SHP77 treated with DMSO at 0.1 percent for 48 hours (cell line): ENCODE measurements around the gene CACNA1G.

Experiments
- DNase-seq: peaks from one replicate; lab custom pipeline; 2025; lab: John Stamatoyannopoulos, UW

The CACNA1G gene

DNA sequence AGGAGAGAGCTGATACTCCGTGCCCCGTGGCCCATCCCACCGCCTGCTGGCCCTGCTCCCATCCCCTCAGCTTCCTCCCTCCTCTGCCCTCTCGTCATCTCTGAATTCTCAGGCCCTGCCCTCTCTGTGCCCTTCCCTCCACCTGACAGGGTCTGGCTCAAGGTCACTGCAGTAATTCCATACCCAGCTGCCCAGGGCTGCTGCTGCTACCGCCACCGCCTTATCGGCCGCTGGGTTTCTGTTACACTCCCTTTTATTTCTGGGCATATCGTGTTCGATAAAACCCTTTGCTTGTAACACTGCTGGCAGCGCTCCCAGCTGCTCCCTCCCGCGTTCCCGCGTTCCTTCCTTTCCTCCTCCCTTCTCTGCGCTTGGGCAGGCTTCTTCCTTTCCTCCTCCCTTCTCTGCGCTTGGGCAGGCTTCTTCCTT, 26.8 kb upstream of the CACNA1G start:
- DNase-seq = no peak

DNA sequence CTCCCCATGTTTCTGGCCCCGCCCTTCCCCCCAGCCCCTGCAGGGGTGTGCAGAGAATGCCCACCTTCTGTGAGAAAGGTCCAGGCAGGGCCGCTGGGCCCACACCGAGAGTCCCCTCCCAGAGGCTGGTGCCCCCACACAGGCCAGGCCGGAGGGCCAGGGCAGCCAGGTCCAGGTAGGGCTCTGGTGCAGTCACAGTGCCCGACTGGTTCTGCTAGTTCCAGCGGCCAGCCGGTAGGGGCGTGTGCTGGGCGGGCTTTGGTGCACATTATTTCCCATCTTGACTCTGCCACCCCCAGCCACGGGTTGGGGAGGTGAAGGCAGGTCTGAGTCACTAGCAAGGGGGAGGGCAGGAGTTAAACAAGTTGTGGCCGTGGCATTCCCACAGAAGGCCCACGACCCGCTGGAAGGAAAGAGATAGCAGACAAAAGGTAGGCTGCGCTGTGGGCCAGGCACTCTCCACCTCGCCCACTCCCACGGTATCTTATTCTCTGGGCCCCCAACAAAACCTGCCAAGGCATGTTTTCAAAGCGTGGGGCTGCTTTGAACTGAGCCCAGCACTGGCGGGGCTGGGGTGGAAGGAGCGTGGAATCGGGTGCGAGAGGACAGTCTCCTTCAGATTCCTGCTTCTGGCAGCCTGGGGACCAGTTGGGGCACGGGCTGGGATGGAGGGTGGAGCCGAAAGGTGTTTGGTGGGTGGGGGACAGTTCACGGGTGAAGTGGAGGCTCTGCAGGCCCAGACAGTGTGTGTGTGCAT, 26.1 kb upstream of the CACNA1G start:
- no peak for DNase-seq

- DNase-seq = no peak
These were observed 25.6 kb upstream of the CACNA1G start for GRCh38 chr17:50534979-50535326.

- DNase-seq = no peak
These were observed 25.1 kb upstream of the CACNA1G start for GRCh38 chr17:50535407-50535806.

GRCh38 chr17:50536683-50537646, 23.6 kb upstream of the CACNA1G start:
- DNase-seq = no peak

DNA sequence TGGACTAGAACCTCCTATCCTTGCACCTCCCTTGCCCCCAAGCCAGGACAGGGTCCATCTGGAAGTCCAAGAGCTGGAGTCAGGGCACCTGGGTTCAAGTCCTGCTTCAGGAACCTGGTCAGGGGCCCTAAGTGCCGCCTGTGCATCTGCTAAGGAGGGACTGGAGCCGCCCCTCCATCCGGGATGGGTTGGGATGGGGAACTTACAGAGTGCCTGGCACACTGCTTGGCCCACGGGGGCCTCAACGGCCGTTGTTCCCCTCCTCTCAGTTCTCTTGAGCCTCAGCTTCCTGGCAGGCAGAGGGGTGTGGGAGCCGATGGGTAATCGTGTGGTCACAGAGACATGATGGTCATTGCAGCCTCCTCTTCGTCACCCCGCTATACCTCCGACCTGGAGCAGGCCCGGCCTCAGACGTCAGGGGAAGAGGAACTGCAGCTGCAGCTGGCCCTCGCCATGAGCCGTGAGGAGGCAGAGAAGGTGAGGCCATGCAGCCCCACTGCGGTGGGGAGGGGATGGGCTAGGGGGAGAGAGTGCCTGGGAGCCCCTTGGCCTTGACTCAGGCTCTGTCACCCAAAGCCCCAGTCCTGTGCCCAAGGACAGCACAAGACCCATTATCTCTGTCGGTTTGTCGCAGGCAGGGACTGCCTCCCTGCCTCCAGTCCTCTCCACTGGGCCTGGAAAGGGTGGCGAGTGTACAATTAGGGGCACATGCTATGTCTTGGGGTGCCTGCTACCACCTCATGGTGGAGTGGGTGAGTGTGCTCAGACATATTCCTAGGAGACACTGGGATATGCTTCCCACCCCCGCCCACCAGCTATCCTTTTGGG, 22.6 kb upstream of the CACNA1G start:
- no peak for DNase-seq

GRCh38 chr17:50538549-50539410, 21.7 kb upstream of the CACNA1G start:
- DNase-seq = no peak

GRCh38 chr17:50539762-50540559, 20.6 kb upstream of the CACNA1G start:
- no peak for DNase-seq

GRCh38 chr17:50540560-50541401, 19.7 kb upstream of the CACNA1G start:
- DNase-seq = no peak

DNA sequence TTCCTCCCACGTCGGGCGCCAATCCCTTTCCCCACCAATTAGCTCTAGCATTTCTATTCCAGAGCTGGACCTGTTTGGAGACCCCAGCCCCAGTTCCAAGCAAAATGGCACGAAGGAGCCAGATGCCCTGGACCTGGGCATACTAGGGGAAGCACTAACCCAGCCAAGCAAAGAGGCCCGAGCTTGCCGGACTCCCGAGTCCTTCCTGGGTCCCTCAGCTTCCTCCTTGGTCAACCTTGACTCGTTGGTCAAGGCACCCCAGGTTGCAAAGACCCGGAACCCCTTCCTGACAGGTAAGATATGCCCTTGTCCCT, 19.2 kb upstream of the CACNA1G start:
- DNase-seq = no peak

DNA sequence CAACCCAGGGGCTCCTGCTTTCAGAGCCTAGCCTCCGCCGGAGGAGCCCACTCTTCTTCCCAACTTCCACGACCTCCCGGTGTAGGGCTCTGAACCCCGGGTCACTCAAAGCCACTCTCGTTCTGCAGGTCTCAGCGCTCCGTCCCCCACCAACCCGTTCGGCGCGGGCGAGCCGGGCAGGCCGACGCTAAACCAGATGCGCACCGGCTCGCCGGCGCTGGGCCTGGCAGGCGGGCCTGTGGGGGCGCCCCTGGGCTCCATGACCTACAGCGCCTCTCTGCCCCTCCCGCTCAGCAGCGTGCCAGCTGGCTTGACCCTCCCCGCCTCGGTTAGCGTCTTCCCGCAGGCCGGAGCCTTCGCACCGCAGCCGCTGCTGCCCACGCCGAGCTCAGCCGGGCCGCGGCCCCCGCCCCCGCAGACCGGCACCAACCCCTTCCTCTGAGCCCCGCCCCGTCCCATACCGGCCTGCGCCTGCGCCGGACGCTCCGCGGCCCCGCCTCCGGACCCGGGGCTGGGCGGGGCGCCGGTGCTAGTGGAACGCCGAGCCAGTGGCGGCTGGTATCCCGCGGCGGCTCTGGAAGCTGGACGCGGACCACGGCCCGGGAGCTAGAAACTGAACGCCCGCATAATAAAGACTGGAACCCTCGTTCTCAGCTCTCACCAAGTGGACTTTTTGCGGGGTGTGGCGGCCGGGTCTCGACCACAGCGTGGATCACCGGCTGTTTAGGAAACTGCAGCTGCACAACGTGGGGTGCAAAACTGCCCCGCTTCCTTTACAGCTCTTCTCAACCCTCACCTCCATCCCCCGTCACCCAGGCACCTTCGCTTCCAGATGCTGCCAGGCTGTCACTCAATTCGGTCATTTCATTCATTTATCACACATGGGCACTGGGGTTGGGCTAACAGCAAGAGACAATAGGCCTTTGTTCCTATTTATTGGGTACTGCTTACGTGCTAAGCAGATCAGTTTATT, 18.5 kb upstream of the CACNA1G start:
- DNase-seq = peak; percentile 57

DNA sequence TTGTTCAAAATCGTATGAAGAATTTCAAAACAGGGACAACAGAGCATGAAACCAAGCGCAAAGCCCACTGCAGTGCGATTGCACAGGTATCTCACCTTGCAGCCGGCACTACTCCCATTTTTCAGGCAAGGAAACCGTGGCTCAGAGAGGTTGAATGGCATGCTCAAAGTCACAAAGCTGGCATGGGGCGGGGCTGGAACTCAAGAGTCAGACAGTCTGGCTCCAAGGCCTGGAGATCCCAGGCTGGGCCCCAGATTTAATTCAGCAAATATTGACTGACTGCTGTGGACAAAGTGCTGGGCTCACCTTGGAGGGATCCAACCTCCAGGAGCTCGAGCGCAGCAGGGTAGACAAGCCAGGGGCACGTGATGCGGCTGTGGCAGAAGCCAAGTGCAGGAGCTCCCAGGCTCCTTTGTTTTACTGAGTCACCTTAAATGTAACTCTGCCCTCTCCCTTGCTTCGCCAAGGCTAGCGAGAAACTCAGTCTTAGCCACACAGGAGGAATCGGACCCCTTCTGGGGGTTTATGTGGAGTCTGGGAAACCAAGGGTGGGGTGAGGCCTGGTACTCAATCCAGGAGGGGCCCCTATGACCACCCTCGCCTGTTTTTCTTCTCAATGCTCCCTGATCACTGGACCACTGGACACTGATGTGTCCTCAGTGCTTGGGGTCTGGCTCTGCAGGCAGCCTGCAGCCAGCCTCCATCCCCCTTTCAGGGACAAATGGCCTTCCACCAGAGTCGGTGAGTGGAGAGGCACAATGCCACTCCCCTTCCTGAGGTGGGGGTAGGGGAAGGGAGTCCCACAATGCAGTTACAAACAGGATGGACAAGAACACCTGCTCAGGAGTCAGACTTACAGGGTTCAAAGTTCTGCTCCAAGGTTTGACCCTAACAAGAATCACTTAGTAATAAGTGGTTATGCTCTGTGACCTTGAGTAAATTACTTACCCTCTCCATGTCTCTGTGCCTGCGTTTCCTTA, 17.4 kb upstream of the CACNA1G start:
- DNase-seq = peak; percentile 44

DNA sequence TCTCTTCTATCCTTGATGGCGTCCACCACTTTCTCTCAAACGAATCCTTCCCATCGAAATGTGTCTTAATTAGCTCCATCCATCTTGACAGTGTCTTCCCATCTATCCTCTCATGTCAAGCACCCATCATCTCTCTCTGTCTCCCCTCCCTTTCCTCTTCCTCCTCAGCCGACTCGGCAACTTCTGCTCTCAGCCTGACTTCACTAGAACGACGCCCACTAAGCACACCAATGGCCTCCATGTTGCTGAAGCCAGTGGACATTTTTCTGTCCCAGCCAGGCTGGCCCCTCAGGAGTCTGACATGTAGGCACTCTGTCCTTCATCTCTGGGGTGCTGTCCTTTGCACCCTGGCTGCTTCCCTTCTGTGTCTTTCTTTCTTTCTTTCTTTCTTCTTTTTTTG, 16.0 kb upstream of the CACNA1G start:
- no peak for DNase-seq

DNA sequence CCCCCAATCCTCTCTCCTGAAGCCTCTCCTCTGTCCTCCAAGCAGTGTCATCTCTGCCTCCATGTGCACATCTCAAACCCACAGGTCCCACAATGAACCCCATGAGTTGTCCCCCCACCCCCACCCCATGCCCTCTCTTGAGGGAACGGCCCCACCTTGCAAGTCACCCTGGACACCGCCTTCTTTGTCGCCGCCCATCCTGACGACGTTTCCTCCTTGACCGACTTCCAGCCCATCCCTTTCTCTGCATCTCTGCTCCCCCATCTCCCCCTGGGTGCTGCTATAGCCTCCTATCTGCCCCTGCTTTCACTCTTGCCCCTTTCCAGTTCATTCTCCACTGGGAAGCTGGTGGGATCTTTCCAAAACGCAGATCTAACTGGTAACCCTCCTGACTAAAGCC, 15.2 kb upstream of the CACNA1G start:
- no peak for DNase-seq

- no peak for DNase-seq
These were observed 13.8 kb upstream of the CACNA1G start for GRCh38 chr17:50546701-50547034.

GRCh38 chr17:50547035-50547735, 13.3 kb upstream of the CACNA1G start, which contains the start of gene SPATA20:
Gene SPATA20, plus strand, starts transcription at chr17:50547174. Its CDS starts 35 bp downstream, at chr17:50547209.
- peak; percentile 63 for DNase-seq

GRCh38 chr17:50547736-50548083, 12.8 kb upstream of the CACNA1G start:
- no peak for DNase-seq
